HG02763 (cell line): ENCODE data around the gene TNIK.
A peak's percentile ranks its signal among the peaks of the same experiment; 100 is the strongest.

Experiments used
- ATAC-seq: cut with Tn5 transposase; IDR thresholded peaks from one replicate; pipeline ENCODE4 v1.9.1; 2021; ENCODE audit warnings: mild to moderate bottlenecking, moderate library complexity; ENCODE audit not compliant: unreplicated experiment

The TNIK gene

GRCh38 chr3:171470714-171471227 is 10.6 kb upstream of the TNIK start:
- ATAC-seq = no peak

GRCh38 chr3:171469376-171469775 is 9.2 kb upstream of the TNIK start:
- no peak for ATAC-seq

- ATAC-seq = no peak
These were observed 8.2 kb upstream of the TNIK start for GRCh38 chr3:171468296-171468906.

GRCh38 chr3:171465763-171466162 is 5.6 kb upstream of the TNIK start:
- no peak for ATAC-seq

GRCh38 chr3:171464462-171464861 is 4.3 kb upstream of the TNIK start:
- ATAC-seq = no peak

- no peak for ATAC-seq
These were observed 2.0 kb upstream of the TNIK start for GRCh38 chr3:171462224-171462623.

- no peak for ATAC-seq
These were observed 1.3 kb upstream of the TNIK start for GRCh38 chr3:171461525-171461917.

GRCh38 chr3:171460725-171461524 is 720 bp upstream of the TNIK start:
- ATAC-seq = peak; percentile 37

GRCh38 chr3:171459137-171459941 is 866 bp downstream of the TNIK start:
- no peak for ATAC-seq

- ATAC-seq = no peak
These were observed 1.4 kb downstream of the TNIK start for GRCh38 chr3:171458864-171459136.

- no peak for ATAC-seq
These were observed 1.9 kb downstream of the TNIK start for GRCh38 chr3:171458071-171458863.

GRCh38 chr3:171457607-171458061 is 2.6 kb downstream of the TNIK start:
- ATAC-seq = no peak

GRCh38 chr3:171456765-171457606 is 3.2 kb downstream of the TNIK start:
- no peak for ATAC-seq

- no peak for ATAC-seq
These were observed 4.3 kb downstream of the TNIK start for GRCh38 chr3:171455603-171456550.

GRCh38 chr3:171454041-171454440 is 6.2 kb downstream of the TNIK start:
- ATAC-seq = no peak

GRCh38 chr3:171453180-171453886 is 6.9 kb downstream of the TNIK start:
- ATAC-seq = no peak

- ATAC-seq = no peak
These were observed 7.9 kb downstream of the TNIK start for GRCh38 chr3:171452328-171452727.

- ATAC-seq = no peak
These were observed 8.3 kb downstream of the TNIK start for GRCh38 chr3:171451915-171452314.
